Esophagus squamous epithelium (tissue), 5 donors: ENCODE results near the gene AEBP1. TPM values are rescaled to one million over a fixed set of nuclear protein-coding genes. Genes with fewer than 3 reads are reported as not detected.

ENCODE experiments used
- DNase-seq: peaks from one replicate; lab custom pipeline; 2025; lab: John Stamatoyannopoulos, UW
- H3K27ac ChIP-seq, 4 donors: fragments of 200-600 bp; sonication (generic); one replicate each; pipeline ENCODE4 v1.5.1; 2016 to 2019; ENCODE audit warnings: mild to moderate bottlenecking in 1 of 4
- H3K27me3 ChIP-seq, 4 donors: fragments of 200-600 bp; sonication (generic); 1 replicate in 3 of 4; 2 replicates in 1 of 4; pipeline versions ENCODE4 v1.5.1 to v1.6.0; 2017 to 2021; ENCODE audit warnings: antibody characterized with exemption in 1 of 4
- H3K36me3 ChIP-seq, 3 donors: fragments of 200-600 bp; sonication (generic); one replicate each; pipeline ENCODE4 v1.5.1; 2016 to 2019
- H3K4me1 ChIP-seq, 3 donors: fragments of 200-600 bp; sonication (generic); one replicate each; pipeline ENCODE4 v1.5.1; 2017 to 2019
- H3K4me3 ChIP-seq, 4 donors: fragments of 200-600 bp; sonication (generic); 1 replicate in 3 of 4; 2 replicates in 1 of 4; pipeline ENCODE4 v1.5.1; 2016 to 2019; ENCODE audit warnings: mild to moderate bottlenecking in 2 of 4, moderate library complexity in 1 of 4
- H3K9me3 ChIP-seq, 3 donors: fragments of 200-600 bp; sonication (generic); one replicate each; pipeline ENCODE4 v1.5.1; 2016 to 2019
- CTCF ChIP-seq, 6 experiments: fragments of 450-650 bp in 4 of 6; fragments of 200-600 bp in 2 of 6; sonication (generic) in 2 of 6; IDR thresholded peaks; one replicate each; pipeline ENCODE4 v1.5.1; 2016 to 2019; ENCODE audit warnings: antibody characterized with exemption in 6 of 6, mild to moderate bottlenecking in 4 of 6, moderate library complexity in 4 of 6
- POLR2A ChIP-seq, 4 donors: fragments of 450-650 bp; IDR thresholded peaks; one replicate each; pipeline ENCODE4 v1.6.1; 2017; ENCODE audit warnings: antibody characterized with exemption in 4 of 4, mild to moderate bottlenecking in 4 of 4, moderate library complexity in 3 of 4
- WGBS, 2 donors: methylation state at CpG; one replicate each; pipeline ENCODE4 v1.1.5; 2018; 5-methylcytosine and 5-hydroxymethylcytosine counted together
- intact Hi-C: fragments of 100-400 bp; cut with DNase I; formaldehyde crosslinking; loops from one replicate; pipeline ENCODE4 v1.15.0; 2022
- total RNA-seq, 4 donors: library from RNA; depleted of rRNA; stranded (reverse); fragments of >200 nt; gene quantifications; one replicate each; pipeline ENCODE4 v1.1.0, GENCODE V29; 2016
- donor health status: DM: yes; HTN: yes; CAD: no.

AEBP1 gene
- total RNA-seq, 4 donors from 2014 or later: 4.6 to 83.9 (median 25.2) TPM

- H3K27ac ChIP-seq: no peak overlapping the region
Observed at GRCh38 chr7:44093102-44093641, 11.0 kb upstream of the AEBP1 start.

GRCh38 chr7:44094365-44094764 is 9.8 kb upstream of the AEBP1 start:
- peak overlapping the region in 2 of 4 donors; percentile 13 to 61 for H3K27ac ChIP-seq
- intact Hi-C loops: no loop called here

More at GRCh38 chr7:44093102-44093641, 11.0 kb upstream of the AEBP1 start:
- H3K4me3 ChIP-seq: no peak overlapping the region
- H3K9me3 ChIP-seq: no peaks in the 10 kb centered on the region
- 73 to 81% methylated on average over 5 of the region's 6 CpGs for WGBS, 2 donors
- DNase-seq: no peak
- intact Hi-C loops: no loop called here
- no peaks in the 10 kb centered on the region for H3K27me3 ChIP-seq
- TF ChIP-seq POLR2A (IDR thresholded peaks at IDR 0.05) (no peak), CTCF (IDR thresholded peaks at IDR 0.05) (no peak)
- no peaks in the 10 kb centered on the region for H3K36me3 ChIP-seq
- peaks cover 0 to 45% (median 14%) of the 10 kb centered on the region in 3 donors for H3K4me1 ChIP-seq

DNA sequence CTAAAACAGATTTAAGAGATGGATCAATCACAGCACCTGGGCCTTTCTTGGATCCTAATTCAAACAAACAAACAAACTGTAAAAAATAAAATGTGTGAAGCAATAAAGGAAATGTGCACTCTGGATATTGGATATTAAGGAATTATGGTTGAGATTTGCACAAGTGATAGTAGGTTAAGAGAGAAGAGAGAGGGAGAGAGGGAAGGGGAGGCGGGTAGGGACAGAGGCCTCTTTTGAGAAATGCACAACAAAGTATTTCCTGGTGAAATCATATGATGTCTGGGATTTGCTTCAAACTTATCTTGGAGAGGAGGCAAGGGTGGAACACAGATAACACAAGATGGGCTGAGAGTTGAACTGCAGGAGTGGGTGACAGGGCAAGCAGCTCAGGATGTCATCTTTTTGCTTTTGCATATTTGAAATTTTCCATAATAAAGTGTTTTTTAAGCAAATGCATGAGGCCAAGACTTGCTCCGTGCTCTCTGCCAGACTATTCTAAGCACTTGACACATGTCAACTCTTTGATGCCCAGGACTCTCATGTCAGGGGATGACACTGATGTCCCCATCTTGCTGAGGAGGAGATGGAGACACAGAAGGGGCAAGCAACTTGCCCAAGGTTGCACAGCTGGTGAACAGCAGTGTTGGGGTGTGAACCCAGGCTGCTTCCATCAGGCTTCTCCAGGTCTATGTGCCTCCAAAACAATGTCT is 9.1 kb upstream of the AEBP1 start:
- peak overlapping the region in 2 of 4 donors; percentile 13 to 61 for H3K27ac ChIP-seq
- TF ChIP-seq CTCF (IDR thresholded peaks at IDR 0.05) (no peak), POLR2A (IDR thresholded peaks at IDR 0.05) (no peak)
- no peaks in the 10 kb centered on the region for H3K9me3 ChIP-seq
- H3K36me3 ChIP-seq: no peaks in the 10 kb centered on the region
- H3K4me3 ChIP-seq: no peak overlapping the region
- DNase-seq: no peak
- WGBS, 2 donors: 48 to 56% methylated on average over 2 of the region's 2 CpGs
- H3K4me1 ChIP-seq: peaks cover 0 to 27% (median 0%) of the 10 kb centered on the region in 3 donors
- intact Hi-C loops: no loop called here
- H3K27me3 ChIP-seq: no peaks in the 10 kb centered on the region

More at GRCh38 chr7:44094365-44094764, 9.8 kb upstream of the AEBP1 start:
- H3K9me3 ChIP-seq: no peaks in the 10 kb centered on the region
- H3K27me3 ChIP-seq: no peaks in the 10 kb centered on the region
- DNase-seq: no peak
- no peak overlapping the region for H3K4me3 ChIP-seq
- no peaks in the 10 kb centered on the region for H3K36me3 ChIP-seq
- TF ChIP-seq CTCF (IDR thresholded peaks at IDR 0.05) (no peak), POLR2A (IDR thresholded peaks at IDR 0.05) (no peak)
- peaks cover 0 to 33% (median 2%) of the 10 kb centered on the region in 3 donors for H3K4me1 ChIP-seq
- WGBS, 2 donors: 29 to 41% methylated on average over 2 of the region's 2 CpGs

DNA sequence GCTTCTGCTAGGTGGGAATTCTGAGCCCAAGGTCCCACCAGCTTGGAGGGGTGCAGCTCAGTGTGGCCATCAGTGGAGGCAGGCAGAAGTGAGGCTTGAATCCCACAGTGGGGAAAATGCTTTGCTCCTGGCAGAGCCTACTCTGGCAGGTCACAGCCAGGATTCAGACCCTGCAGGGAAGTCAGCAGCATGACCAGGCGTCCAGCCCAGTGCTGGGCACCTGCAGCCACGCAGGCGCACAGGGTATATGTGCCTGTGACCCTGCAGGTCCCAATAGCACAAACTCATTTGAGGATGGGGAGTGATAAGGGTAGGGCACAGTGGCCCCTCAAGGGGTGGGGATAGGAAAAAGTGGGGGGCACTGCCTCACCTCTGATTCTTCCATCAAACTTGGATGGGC is 8.4 kb upstream of the AEBP1 start:
- Histone ChIP-seq H3K4me1 (peaks cover 0 to 27% (median 4%) of the 10 kb centered on the region in 3 donors), H3K4me3 (no peak overlapping the region), H3K36me3 (no peaks in the 10 kb centered on the region), H3K27me3 (no peaks in the 10 kb centered on the region), H3K9me3 (no peaks in the 10 kb centered on the region), H3K27ac (peak overlapping the region in 1 of 4 donors; percentile 21)
- intact Hi-C loops: no loop called here
- DNase-seq: no peak
- 92% methylated on average over 3 of the region's 3 CpGs; no CpG with 5 or more reads in 1 of the 2 donors for WGBS, 2 donors
- TF ChIP-seq CTCF (IDR thresholded peaks at IDR 0.05) (no peak), POLR2A (IDR thresholded peaks at IDR 0.05) (no peak)

- Histone ChIP-seq H3K4me1 (peaks cover 0 to 30% (median 10%) of the 10 kb centered on the region in 3 donors), H3K27ac (no peak overlapping the region), H3K36me3 (no peaks in the 10 kb centered on the region), H3K4me3 (no peak overlapping the region), H3K27me3 (no peaks in the 10 kb centered on the region), H3K9me3 (no peaks in the 10 kb centered on the region)
- intact Hi-C loops: no loop called here
- no peak for DNase-seq
- 77 to 81% methylated on average over 6 of the region's 8 CpGs for WGBS, 2 donors
- TF ChIP-seq POLR2A (IDR thresholded peaks at IDR 0.05) (no peak), CTCF (IDR thresholded peaks at IDR 0.05) (no peak)
Observed at GRCh38 chr7:44096326-44096881, 7.7 kb upstream of the AEBP1 start.
